T-cell (primary cell): ENCODE measurements around the gene SORL1. TPM values are rescaled to one million over a fixed set of nuclear protein-coding genes. Genes with fewer than 3 reads are reported as not detected.
A peak's percentile ranks its signal among the peaks of the same experiment; 100 is the strongest.

Experiments
- ATAC-seq, 4 experiments: fragments of 200-7000 bp in 3 of 4; fragments of 150-1000 bp in 1 of 4; cut with Tn5 transposase; replicated peaks in 1 of 4; 1 replicate in 3 of 4; 2 replicates in 1 of 4; pipeline ENCODE4 v1.10.0; 2021; ENCODE audit warnings: moderate library complexity in 3 of 4, mild to moderate bottlenecking in 2 of 4, moderate number of reproducible peaks in 1 of 4
- CTCF ChIA-PET, 2 donors: fragments of 300-600 bp; sonication (Branson Sonifier 250); formaldehyde crosslinking; loops; one replicate each; lab custom pipeline; 2022; ENCODE audit warnings: antibody characterized with exemption in 2 of 2; lab: Charles Lee
- POLR2A ChIA-PET, 2 donors: fragments of 300-600 bp; sonication (Branson Sonifier 250); formaldehyde crosslinking; loops; one replicate each; lab custom pipeline; 2022; ENCODE audit warnings: antibody characterized with exemption in 2 of 2; lab: Charles Lee
- DNase-seq, 35 experiments: peaks; one replicate each; pipeline versions ENCODE4 v3.0.0 to v3.0.0-alpha.2; 2013 to 2023
- H3K27ac ChIP-seq: one replicate; pipeline ENCODE4 v1.5.1; 2013; ENCODE audit warnings: low read length
- H3K27me3 ChIP-seq, 2 experiments: replicated peaks in 1 of 2; 1 replicate in 1 of 2; 2 replicates in 1 of 2; pipeline versions ENCODE4 v1.6.1 to v1.7.0; 2013; ENCODE audit warnings: low read length in 1 of 2, mixed read lengths in 1 of 2; ENCODE audit not compliant: control insufficient read depth in 2 of 2, insufficient read depth in 2 of 2; ENCODE audit errors: extremely low read depth in 1 of 2
- H3K36me3 ChIP-seq, 2 donors: 1 replicate in 1 of 2; 2 replicates in 1 of 2; pipeline versions ENCODE4 v1.6.1 to v1.7.0; 2013; ENCODE audit warnings: low read length in 1 of 2; ENCODE audit not compliant: control insufficient read depth in 2 of 2, insufficient read depth in 1 of 2; ENCODE audit errors: extremely low read depth in 1 of 2
- H3K4me1 ChIP-seq, 2 experiments: 1 replicate in 1 of 2; 2 replicates in 1 of 2; pipeline versions ENCODE4 v1.6.1 to v1.7.0; 2013; ENCODE audit warnings: low read length in 2 of 2, mixed read lengths in 1 of 2; ENCODE audit not compliant: insufficient read depth in 2 of 2, control insufficient read depth in 1 of 2; ENCODE audit errors: extremely low read depth in 1 of 2
- H3K4me3 ChIP-seq, 2 donors: 1 replicate in 1 of 2; 2 replicates in 1 of 2; pipeline versions ENCODE4 v1.5.1 to v1.7.0; 2013; ENCODE audit warnings: mild to moderate bottlenecking in 2 of 2, low read length in 1 of 2, moderate library complexity in 1 of 2; ENCODE audit not compliant: control insufficient read depth in 1 of 2; ENCODE audit errors: extremely low read depth in 1 of 2
- H3K9me3 ChIP-seq: 2 replicates; pipeline ENCODE4 v1.7.0; 2013
- H3K27ac Mint-ChIP-seq, 2 donors: one replicate each; pipeline ENCODE4 v1.8.0; 2020 to 2021; ENCODE audit warnings: mild to moderate bottlenecking in 2 of 2, mixed read lengths in 2 of 2
- H3K27me3 Mint-ChIP-seq, 2 donors: one replicate each; pipeline ENCODE4 v1.8.0; 2021 to 2022; ENCODE audit warnings: mixed read lengths in 2 of 2
- H3K36me3 Mint-ChIP-seq: one replicate; pipeline ENCODE4 v1.8.0; 2021; ENCODE audit warnings: mixed read lengths
- H3K4me1 Mint-ChIP-seq, 3 donors: one replicate each; pipeline ENCODE4 v1.8.0; 2020 to 2022; ENCODE audit warnings: mixed read lengths in 3 of 3, mild to moderate bottlenecking in 1 of 3
- H3K4me3 Mint-ChIP-seq, 3 donors: one replicate each; pipeline ENCODE4 v1.8.0; 2020 to 2022; ENCODE audit warnings: mild to moderate bottlenecking in 3 of 3, mixed read lengths in 3 of 3, moderate library complexity in 3 of 3
- H3K9me3 Mint-ChIP-seq, 3 donors: one replicate each; pipeline ENCODE4 v1.8.0; 2020 to 2022; ENCODE audit warnings: mixed read lengths in 3 of 3
- WGBS: methylation state at CpG from one replicate; pipeline ENCODE4 v1.1.5; 2013; ENCODE audit warnings: missing lambda C conversion rate; ENCODE audit not compliant: insufficient coverage; 5-methylcytosine and 5-hydroxymethylcytosine counted together
- total RNA-seq, 35 experiments: library from RNA in 6 of 35; stranded (reverse) in 6 of 35; fragments of 120-200 nt in 1 of 35; gene quantifications; one replicate each; pipeline versions ENCODE4 v1.2.1 to v1.2.4 and lab custom pipeline; 2013 to 2026

The SORL1 gene
- total RNA-seq, 5 donors from 2014 or later (not counting 1 experiment from before 2014, with no cell fraction given): 361 to 422 (median 392) TPM

DNA sequence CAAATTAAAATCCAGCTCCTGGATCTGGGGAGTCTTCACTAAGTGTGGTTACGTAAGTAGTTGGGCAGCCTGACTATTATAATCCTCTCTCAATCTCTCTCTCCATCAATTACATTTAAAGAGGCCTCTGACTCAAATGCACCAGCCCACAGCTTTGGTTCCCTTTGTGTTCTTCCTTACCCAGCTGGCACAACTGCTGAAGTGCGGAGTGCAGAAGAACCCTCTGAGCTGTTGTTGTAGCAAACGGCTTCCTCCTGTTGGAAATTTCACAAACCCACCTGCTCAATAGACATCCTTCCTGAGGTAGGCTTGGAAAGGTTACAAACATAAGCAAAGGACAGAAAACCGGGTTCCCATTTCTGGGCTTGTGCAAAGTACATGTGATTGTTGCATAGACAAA lies 17.0 kb upstream of the SORL1 start:
- H3K4me1 ChIP-seq: peaks cover 0 to 3% of the 10 kb centered on the region in 2 experiments
- Mint-ChIP-seq H3K4me3 (no peak overlapping the region), H3K4me1 (peaks cover 45 to 53% (median 45%) of the 10 kb centered on the region in 3 donors), H3K9me3 (no peaks in the 10 kb centered on the region), H3K27me3 (no peaks in the 10 kb centered on the region), H3K36me3 (peaks cover 13% of the 10 kb centered on the region), H3K27ac (peak overlapping the region; percentile 53 to 70)
- 73% methylated on average over 2 of the region's 4 CpGs for WGBS
- no peaks in the 10 kb centered on the region for H3K9me3 ChIP-seq
- no peak overlapping the region for H3K4me3 ChIP-seq
- POLR2A ChIA-PET: interaction anchor here in 1 of 2 donors (0.6 kb wide), 1 partner anchor 16 kb away, joined by 4 read pairs; no protein-coding TSS in a partner anchor
- CTCF ChIA-PET: interaction anchor here (0.6 kb wide), 2 partner anchors 622 to 1346 kb away, joined by 3 read pairs; no protein-coding TSS in a partner anchor
- no peaks in the 10 kb centered on the region for H3K36me3 ChIP-seq
- no peak overlapping the region for H3K27ac ChIP-seq
- H3K27me3 ChIP-seq: no peaks in the 10 kb centered on the region
- ATAC-seq: no peak
- DNase-seq: no peak

DNA sequence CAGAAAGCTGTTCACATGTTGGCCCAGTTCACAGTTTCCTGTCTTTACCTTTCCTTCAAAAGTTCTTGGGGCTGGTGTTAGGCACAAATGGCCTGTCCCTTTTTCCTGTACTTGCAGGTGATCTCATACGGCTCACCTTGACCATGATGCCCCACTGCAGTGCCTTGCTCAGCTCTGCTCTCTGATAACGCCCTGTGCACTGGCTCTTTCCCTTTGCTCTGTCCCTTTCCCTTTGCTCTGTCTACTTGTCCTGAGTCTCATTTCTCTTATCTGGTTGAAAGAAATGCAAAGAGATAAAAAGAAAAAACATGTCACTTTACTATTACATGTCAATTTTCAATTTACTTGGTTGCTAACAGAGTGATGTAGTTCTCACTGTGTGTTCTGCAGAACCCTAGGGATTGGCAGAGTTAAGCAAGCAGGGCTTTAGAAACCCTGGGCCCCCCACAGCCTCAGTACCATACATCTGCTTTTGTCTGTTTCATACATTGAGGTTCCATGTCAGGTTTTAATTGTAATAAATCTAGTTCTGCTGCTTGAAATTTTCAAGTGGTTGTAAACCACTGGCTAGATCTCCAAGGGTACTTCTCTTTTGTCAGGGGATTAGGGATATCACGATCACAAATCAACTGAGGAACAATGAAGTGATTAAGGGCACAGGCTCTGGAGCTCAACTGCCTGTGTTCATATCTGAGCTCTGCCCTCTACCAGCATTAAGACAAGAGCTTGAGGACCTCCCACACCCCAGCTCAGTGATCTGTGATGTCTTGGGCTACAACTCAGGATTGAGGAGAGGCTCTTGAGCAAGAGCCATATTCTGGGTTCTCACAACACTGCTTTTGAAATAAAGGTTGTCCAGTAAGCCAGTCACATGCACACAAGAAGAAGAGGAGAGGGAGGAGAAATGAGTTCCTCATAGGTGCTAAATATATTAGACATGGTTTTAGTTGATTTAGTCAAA lies 16.3 kb upstream of the SORL1 start:
- Histone ChIP-seq H3K27me3 (no peaks in the 10 kb centered on the region), H3K4me3 (no peak overlapping the region), H3K36me3 (no peaks in the 10 kb centered on the region), H3K9me3 (no peaks in the 10 kb centered on the region), H3K27ac (no peak overlapping the region), H3K4me1 (peaks cover 0 to 3% of the 10 kb centered on the region in 2 experiments)
- no peak for DNase-seq
- H3K9me3 Mint-ChIP-seq: no peaks in the 10 kb centered on the region
- WGBS: 83% methylated on average over 1 of the region's 3 CpGs
- H3K36me3 Mint-ChIP-seq: peaks cover 16% of the 10 kb centered on the region
- peak overlapping the region; percentile 44 to 70 for H3K27ac Mint-ChIP-seq
- H3K4me3 Mint-ChIP-seq: no peak overlapping the region
- CTCF ChIA-PET: interaction anchor here in 1 of 2 donors (0.6 kb wide), 1 partner anchor 1345 kb away, joined by 3 read pairs; no protein-coding TSS in a partner anchor
- no peak for ATAC-seq
- POLR2A ChIA-PET: interaction anchor here in 1 of 2 donors (0.6 kb wide), 1 partner anchor 112 kb away, joined by 3 read pairs; no protein-coding TSS in a partner anchor
- H3K27me3 Mint-ChIP-seq: no peaks in the 10 kb centered on the region
- peaks cover 47 to 58% (median 51%) of the 10 kb centered on the region in 3 donors for H3K4me1 Mint-ChIP-seq

DNA sequence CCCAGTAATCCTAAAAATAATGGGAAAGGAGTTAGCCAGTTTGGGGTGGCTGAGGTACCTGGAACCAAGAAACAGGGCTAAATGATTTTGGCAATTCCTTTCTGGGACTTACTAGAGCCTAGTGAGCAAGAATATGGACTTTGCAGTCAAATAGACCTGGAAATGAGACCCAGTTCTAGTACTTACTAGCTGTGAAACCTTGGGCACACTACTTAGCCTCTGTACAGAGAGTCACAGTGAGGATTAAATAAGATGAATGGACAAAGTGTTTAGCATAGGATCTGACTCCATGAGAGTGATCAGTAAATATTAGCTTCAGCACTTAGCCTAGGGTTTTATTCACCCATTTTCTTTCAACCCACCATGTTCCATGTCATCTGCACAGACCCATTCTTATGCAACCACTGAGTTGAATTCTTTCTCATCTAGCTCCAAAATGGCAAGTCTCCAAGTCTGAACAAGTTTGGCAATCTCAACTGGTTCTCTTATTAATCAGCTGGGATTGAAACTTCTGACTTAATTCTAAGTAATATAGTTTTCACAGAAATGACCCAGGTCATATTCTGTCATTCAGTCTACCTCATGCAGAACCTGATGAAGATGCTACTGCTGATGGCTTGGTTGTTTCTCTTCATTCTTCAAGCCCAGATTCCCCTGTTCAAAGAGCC lies 15.0 kb upstream of the SORL1 start:
- DNase-seq: no peak
- H3K4me3 ChIP-seq: no peak overlapping the region
- no peak overlapping the region for H3K27ac ChIP-seq
- CTCF ChIA-PET: interaction anchor here in 1 of 2 donors (0.7 kb wide), 1 partner anchor 185 kb away, joined by 4 read pairs; no protein-coding TSS in a partner anchor
- POLR2A ChIA-PET: no interaction called here
- no peaks in the 10 kb centered on the region for H3K36me3 ChIP-seq
- peaks cover 49 to 54% (median 51%) of the 10 kb centered on the region in 3 donors for H3K4me1 Mint-ChIP-seq
- no peaks in the 10 kb centered on the region for H3K27me3 Mint-ChIP-seq
- H3K36me3 Mint-ChIP-seq: peaks cover 16% of the 10 kb centered on the region
- no peak overlapping the region for H3K4me3 Mint-ChIP-seq
- no peaks in the 10 kb centered on the region for H3K27me3 ChIP-seq
- H3K9me3 ChIP-seq: no peaks in the 10 kb centered on the region
- ATAC-seq: no peak
- no peaks in the 10 kb centered on the region for H3K9me3 Mint-ChIP-seq
- H3K27ac Mint-ChIP-seq: peak overlapping the region in 1 of 2 donors; percentile 41
- peaks cover 0 to 3% of the 10 kb centered on the region in 2 experiments for H3K4me1 ChIP-seq

DNA sequence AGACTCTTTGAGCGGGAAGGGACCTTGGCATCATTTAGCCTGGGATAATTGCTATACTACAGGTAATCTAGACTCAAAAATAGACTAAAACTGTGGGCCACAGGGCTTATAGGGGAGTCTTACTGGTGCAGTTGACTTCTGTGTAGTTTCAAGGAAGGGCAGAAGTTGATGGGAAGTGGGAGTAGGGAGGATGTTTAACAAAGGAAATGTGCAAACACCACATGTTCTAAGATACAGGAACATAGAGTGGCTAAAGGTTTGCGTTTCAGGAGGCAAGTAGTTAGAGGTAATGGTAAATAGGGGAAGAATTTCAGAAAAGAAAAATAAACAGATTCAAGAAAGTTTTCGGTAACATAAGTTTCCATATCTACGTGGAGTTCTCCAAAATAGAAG lies 14.4 kb upstream of the SORL1 start:
- no peaks in the 10 kb centered on the region for H3K27me3 Mint-ChIP-seq
- H3K36me3 Mint-ChIP-seq: peaks cover 16% of the 10 kb centered on the region
- POLR2A ChIA-PET: no interaction called here
- 100% methylated on average over 2 of the region's 4 CpGs for WGBS
- CTCF ChIA-PET: interaction anchor here in 1 of 2 donors (0.6 to 0.7 kb wide), 2 partner anchors 10 to 185 kb away, joined by 4 read pairs; no protein-coding TSS in a partner anchor
- peaks cover 0 to 3% of the 10 kb centered on the region in 2 experiments for H3K4me1 ChIP-seq
- H3K27ac ChIP-seq: no peak overlapping the region
- ATAC-seq (no peak), DNase-seq (no peak)
- H3K27ac Mint-ChIP-seq: peak overlapping the region in 1 of 2 donors; percentile 5
- H3K36me3 ChIP-seq: no peaks in the 10 kb centered on the region
- no peaks in the 10 kb centered on the region for H3K9me3 Mint-ChIP-seq
- no peak overlapping the region for H3K4me3 ChIP-seq
- H3K27me3 ChIP-seq: no peaks in the 10 kb centered on the region
- H3K4me1 Mint-ChIP-seq: peaks cover 49 to 55% (median 51%) of the 10 kb centered on the region in 3 donors
- H3K4me3 Mint-ChIP-seq: no peak overlapping the region
- no peaks in the 10 kb centered on the region for H3K9me3 ChIP-seq

DNA sequence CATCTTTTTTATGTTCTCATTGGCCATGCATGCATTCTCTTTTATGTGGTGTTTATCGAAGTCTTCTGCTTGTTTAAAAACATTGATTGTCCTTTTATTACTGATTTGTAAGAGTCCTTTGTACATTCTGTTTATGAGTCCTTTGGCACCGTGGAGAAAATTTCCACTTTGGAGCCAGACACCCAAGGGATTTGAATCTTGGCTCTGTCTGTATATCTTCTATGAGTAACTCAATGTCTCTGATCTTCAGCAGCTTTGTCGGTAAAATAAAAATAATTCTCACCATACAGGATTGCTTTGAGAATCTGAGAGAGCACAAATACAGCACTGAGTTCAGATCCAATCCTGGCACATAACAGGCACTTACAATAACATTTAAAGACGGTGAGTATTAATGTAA lies 12.8 kb upstream of the SORL1 start:
- no peak overlapping the region for H3K27ac ChIP-seq
- peaks cover 58 to 71% (median 59%) of the 10 kb centered on the region in 3 donors for H3K4me1 Mint-ChIP-seq
- H3K27me3 Mint-ChIP-seq: no peaks in the 10 kb centered on the region
- peaks cover 0 to 2% of the 10 kb centered on the region in 2 donors for H3K36me3 ChIP-seq
- WGBS: 93% methylated on average over 2 of the region's 4 CpGs
- no peak for DNase-seq
- no peaks in the 10 kb centered on the region for H3K9me3 Mint-ChIP-seq
- POLR2A ChIA-PET: no interaction called here
- peaks cover 2 to 3% of the 10 kb centered on the region in 2 experiments for H3K4me1 ChIP-seq
- peaks cover 22% of the 10 kb centered on the region for H3K36me3 Mint-ChIP-seq
- no peak overlapping the region for H3K27ac Mint-ChIP-seq
- no peak for ATAC-seq
- H3K4me3 Mint-ChIP-seq: no peak overlapping the region
- CTCF ChIA-PET: no interaction called here
- no peaks in the 10 kb centered on the region for H3K27me3 ChIP-seq
- no peaks in the 10 kb centered on the region for H3K9me3 ChIP-seq
- H3K4me3 ChIP-seq: no peak overlapping the region

DNA sequence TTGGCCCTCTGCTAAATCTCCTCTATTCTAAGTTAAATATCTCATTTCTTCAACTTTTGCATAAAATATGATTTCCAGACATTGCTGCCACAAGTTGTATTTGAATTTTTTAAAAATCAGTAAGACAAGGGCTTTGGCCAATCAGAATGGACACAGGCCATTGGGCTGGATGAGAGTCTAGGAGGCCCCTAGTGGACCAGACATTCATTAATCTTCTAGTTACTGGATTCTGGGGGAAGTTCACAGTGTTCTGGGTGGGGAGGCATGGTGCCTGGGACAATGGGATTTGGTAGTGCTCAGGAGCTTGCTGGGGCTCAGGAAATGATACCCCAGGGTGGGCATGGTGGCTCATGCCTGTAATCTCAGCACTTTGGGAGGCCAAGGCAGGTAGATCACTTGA lies 12.4 kb upstream of the SORL1 start:
- Mint-ChIP-seq H3K36me3 (peaks cover 26% of the 10 kb centered on the region), H3K27me3 (no peaks in the 10 kb centered on the region), H3K4me3 (no peak overlapping the region), H3K4me1 (peaks cover 58 to 73% (median 60%) of the 10 kb centered on the region in 3 donors), H3K27ac (peak overlapping the region in 1 of 2 donors; percentile 28), H3K9me3 (no peaks in the 10 kb centered on the region)
- ChIA-PET CTCF (no interaction called here), POLR2A (no interaction called here)
- DNase-seq (no peak), ATAC-seq (no peak)
- peaks cover 4 to 6% of the 10 kb centered on the region in 2 experiments for H3K4me1 ChIP-seq
- H3K27me3 ChIP-seq: no peaks in the 10 kb centered on the region
- H3K36me3 ChIP-seq: peaks cover 0 to 2% of the 10 kb centered on the region in 2 donors
- H3K27ac ChIP-seq: no peak overlapping the region
- H3K4me3 ChIP-seq: no peak overlapping the region
- H3K9me3 ChIP-seq: no peaks in the 10 kb centered on the region
